Keratinocyte (primary cell): Measurements from ENCODE around the gene PCED1A. TPM values are rescaled to one million over a fixed set of nuclear protein-coding genes. Genes with fewer than 3 reads are reported as not detected.

Experiments used
- DNase-seq: peaks from one replicate; pipeline ENCODE4 v3.0.0-alpha.2; 2011; ENCODE audit warnings: low read depth, missing footprints, low spot score
- FAIRE-seq: peaks from 2 replicates; lab custom pipeline; 2011; peaks lifted over from hg19 to GRCh38; lab: Jason Lieb, UNC
- H2AFZ ChIP-seq: 2 replicates; pipeline ENCODE4 v1.6.0; 2012; ENCODE audit warnings: low read length, control low read depth, inconsistent platforms; ENCODE audit not compliant: control insufficient read depth
- H3K27ac ChIP-seq: 2 replicates; pipeline ENCODE4 v1.5.1; 2011; ENCODE audit warnings: low read length; ENCODE audit not compliant: control insufficient read depth, insufficient read depth
- H3K27me3 ChIP-seq: 3 replicates; pipeline ENCODE4 v1.6.0; 2011; ENCODE audit warnings: low read length; ENCODE audit not compliant: control insufficient read depth, insufficient read depth; ENCODE audit errors: extremely low read depth
- H3K36me3 ChIP-seq, 2 experiments: 2 replicates in 1 of 2; 3 replicates in 1 of 2; pipeline ENCODE4 v1.5.1; 2011; ENCODE audit warnings: low read length in 2 of 2, mild to moderate bottlenecking in 1 of 2; ENCODE audit not compliant: control insufficient read depth in 2 of 2, insufficient read depth in 2 of 2; ENCODE audit errors: extremely low read depth in 1 of 2
- H3K4me1 ChIP-seq: 3 replicates; pipeline ENCODE4 v1.5.1; 2011; ENCODE audit warnings: low read length; ENCODE audit not compliant: control insufficient read depth, insufficient read depth; ENCODE audit errors: extremely low read depth
- H3K4me2 ChIP-seq: 3 replicates; pipeline ENCODE4 v1.6.0; 2011; ENCODE audit warnings: low read depth, low read length; ENCODE audit not compliant: control insufficient read depth, insufficient read depth; ENCODE audit errors: extremely low read depth
- H3K4me3 ChIP-seq, 3 experiments: fragments of 200-600 bp in 1 of 3; sonication (generic) in 1 of 3; 2 replicates in 2 of 3; 3 replicates in 1 of 3; pipeline ENCODE4 v1.5.1; 2011 to 2016; ENCODE audit warnings: low read length in 3 of 3, mild to moderate bottlenecking in 3 of 3, control low read depth in 2 of 3, inconsistent platforms in 1 of 3, low read depth in 1 of 3, mixed read lengths in 1 of 3, mixed run types in 1 of 3, moderate library complexity in 1 of 3; ENCODE audit not compliant: control insufficient read depth in 2 of 3, insufficient read depth in 2 of 3; ENCODE audit errors: extremely low read depth in 1 of 3
- H3K79me2 ChIP-seq: 2 replicates; pipeline ENCODE4 v1.6.0; 2012; ENCODE audit warnings: low read length; ENCODE audit not compliant: control insufficient read depth, insufficient read depth
- H3K9ac ChIP-seq: 3 replicates; pipeline ENCODE4 v1.6.0; 2011; ENCODE audit warnings: low read length; ENCODE audit not compliant: control insufficient read depth, insufficient read depth; ENCODE audit errors: extremely low read depth
- H3K9me1 ChIP-seq: 3 replicates; pipeline ENCODE4 v1.6.0; 2011; ENCODE audit warnings: low read length; ENCODE audit not compliant: control insufficient read depth, insufficient read depth; ENCODE audit errors: extremely low read depth
- H3K9me3 ChIP-seq: 2 replicates; pipeline ENCODE4 v1.5.1; 2012; ENCODE audit warnings: low read depth, low read length; ENCODE audit not compliant: control insufficient read depth
- H4K20me1 ChIP-seq: 3 replicates; pipeline ENCODE4 v1.6.0; 2011; ENCODE audit warnings: low read length; ENCODE audit not compliant: control insufficient read depth, insufficient read depth; ENCODE audit errors: extremely low read depth
- CTCF ChIP-seq, 3 experiments: IDR thresholded peaks in 1 of 3; conservative IDR thresholded peaks in 1 of 3; optimal IDR thresholded peaks in 1 of 3; 2 replicates in 2 of 3; 3 replicates in 1 of 3; pipeline versions ENCODE3 to v1.5.1; 2011; ENCODE audit warnings: low read length in 3 of 3, mild to moderate bottlenecking in 3 of 3, moderate library complexity in 2 of 3, control low read depth in 1 of 3, inconsistent platforms in 1 of 3; ENCODE audit not compliant: insufficient read depth in 2 of 3; ENCODE audit errors: extremely low read depth in 1 of 3
- EZH2 ChIP-seq: IDR thresholded peaks from one replicate; pipeline ENCODE4 v1.6.1; 2012; ENCODE audit warnings: inconsistent platforms, mild to moderate bottlenecking, low read length, moderate library complexity
- dilution Hi-C: fragments of 300-500 bp; cut with MboI; formaldehyde crosslinking; loops from one replicate; pipeline ENCODE4 v1.7.0; 2020; ENCODE audit warnings: low sequenced_read_pairs; ENCODE audit not compliant: extremely low pct_ligation_motif_present
- polyA plus RNA-seq, 5 experiments: library from polyadenylated mRNA; depleted of rRNA in 3 of 5; stranded (reverse) in 3 of 5; stranded (forward) in 1 of 5; unstranded in 1 of 5; fragments of >200 nt; gene quantifications; 1 replicate in 1 of 5; 2 replicates in 3 of 5; 3 replicates in 1 of 5; pipeline versions ENCODE4 v1.2.1 to v1.2.3, GENCODE V29; 2011 to 2012; ENCODE audit warnings: missing spikeins in 2 of 5, low read depth in 1 of 5, low replicate concordance in 1 of 5

Gene PCED1A
- polyA plus RNA-seq, 1 donor (not counting 4 experiments of a cell fraction or from before 2014, with no cell fraction given), result 5.6 TPM

- H3K27me3 ChIP-seq, result no peaks in the 10 kb centered on the region
- no peaks in the 10 kb centered on the region for H4K20me1 ChIP-seq
- DNase-seq (no peak), FAIRE-seq (no peak)
- H3K4me3 ChIP-seq, result no peak overlapping the region
- dilution Hi-C loops, result no loop called here
- H3K4me1 ChIP-seq, result peaks cover 4% of the 10 kb centered on the region
- H3K9me3 ChIP-seq, result no peaks in the 10 kb centered on the region
- no peak overlapping the region for H3K4me2 ChIP-seq
- no peak overlapping the region for H2AFZ ChIP-seq
- H3K9ac ChIP-seq, result no peak overlapping the region
- H3K9me1 ChIP-seq, result peaks cover 2% of the 10 kb centered on the region
- TF ChIP-seq CTCF (optimal IDR thresholded peaks at IDR 0.05 in 1 of 3, IDR thresholded peaks at IDR 0.05 in 1 of 3, conservative IDR thresholded peaks at IDR 0.05 in 1 of 3; ENCODE audit: extremely low read depth in 1 of 3, insufficient read depth in 2 of 3, low read length in 3 of 3) (no peak), EZH2 (no peak)
- no peaks in the 10 kb centered on the region for H3K36me3 ChIP-seq
- no peaks in the 10 kb centered on the region for H3K79me2 ChIP-seq
- H3K27ac ChIP-seq, result no peak overlapping the region
Measured at GRCh38 chr20:2845607-2846006, 5.2 kb upstream of the PCED1A start.

- Histone ChIP-seq H3K27ac (peak overlapping the region; percentile 17), H3K9me3 (no peaks in the 10 kb centered on the region), H3K4me2 (peak overlapping the region; percentile 87), H3K9me1 (peaks cover 2% of the 10 kb centered on the region), H3K9ac (peak overlapping the region; percentile 81), H3K4me3 (peak overlapping the region; percentile 74 to 85 (median 75)), H3K27me3 (no peaks in the 10 kb centered on the region), H4K20me1 (no peaks in the 10 kb centered on the region), H3K4me1 (peaks cover 6% of the 10 kb centered on the region), H2AFZ (peak overlapping the region; percentile 97), H3K79me2 (no peaks in the 10 kb centered on the region), H3K36me3 (no peaks in the 10 kb centered on the region)
- DNase-seq (no peak), FAIRE-seq (no peak)
- dilution Hi-C loops, result no loop called here
- no peak for TF ChIP-seq CTCF (optimal IDR thresholded peaks at IDR 0.05 in 1 of 3, IDR thresholded peaks at IDR 0.05 in 1 of 3, conservative IDR thresholded peaks at IDR 0.05 in 1 of 3; ENCODE audit: extremely low read depth in 1 of 3, insufficient read depth in 2 of 3, low read length in 3 of 3)
- TF ChIP-seq EZH2, result no peak
Measured at GRCh38 chr20:2840967-2841531, 594 bp upstream of the PCED1A start.
